Smooth muscle cell (in vitro differentiated cells): ENCODE data around the gene SURF2. TPM values are rescaled to one million over a fixed set of nuclear protein-coding genes. Genes with fewer than 3 reads are reported as not detected.

Experiments used
- DNase-seq: peaks from one replicate; lab custom pipeline; 2025; ENCODE audit not compliant: unreplicated experiment; lab: John Stamatoyannopoulos, UW
- H2AFZ ChIP-seq: fragments of 200-600 bp; sonication (generic); 2 replicates; pipeline ENCODE4 v1.6.0; 2016; ENCODE audit warnings: antibody characterized with exemption, low read depth, mild to moderate bottlenecking
- H3F3A ChIP-seq: fragments of 200-600 bp; sonication (generic); 2 replicates; pipeline ENCODE4 v1.6.0; 2017; ENCODE audit warnings: antibody characterized with exemption, low read depth
- H3K27ac ChIP-seq: fragments of 200-600 bp; sonication (generic); 2 replicates; pipeline ENCODE4 v1.5.1; 2016; ENCODE audit warnings: low read depth, mild to moderate bottlenecking
- H3K27me3 ChIP-seq: fragments of 200-600 bp; sonication (generic); 2 replicates; pipeline ENCODE4 v1.6.1; 2016; ENCODE audit warnings: low read depth, mild to moderate bottlenecking
- H3K36me3 ChIP-seq: fragments of 200-600 bp; sonication (generic); 2 replicates; pipeline ENCODE4 v1.5.1; 2016; ENCODE audit warnings: low read depth
- H3K4me1 ChIP-seq: fragments of 200-600 bp; sonication (generic); 2 replicates; pipeline ENCODE4 v1.5.1; 2016; ENCODE audit warnings: low read depth
- H3K4me2 ChIP-seq: fragments of 200-600 bp; sonication (generic); 2 replicates; pipeline ENCODE4 v1.6.0; 2016; ENCODE audit warnings: mild to moderate bottlenecking
- H3K4me3 ChIP-seq: fragments of 200-600 bp; sonication (generic); 2 replicates; pipeline ENCODE4 v1.5.1; 2016; ENCODE audit warnings: mild to moderate bottlenecking
- H3K79me2 ChIP-seq: fragments of 200-600 bp; sonication (generic); 2 replicates; pipeline ENCODE4 v1.6.0; 2016; ENCODE audit warnings: low read depth, mild to moderate bottlenecking
- H3K9ac ChIP-seq: fragments of 200-600 bp; sonication (generic); 2 replicates; pipeline ENCODE4 v1.6.0; 2016; ENCODE audit warnings: low read depth
- H3K9me3 ChIP-seq: fragments of 200-600 bp; sonication (generic); replicated peaks from 2 replicates; pipeline ENCODE4 v1.5.1; 2016; ENCODE audit warnings: low read depth
- H4K20me1 ChIP-seq: fragments of 200-600 bp; sonication (generic); 2 replicates; pipeline ENCODE4 v1.6.0; 2016; ENCODE audit warnings: low read depth
- CTCF ChIP-seq: fragments of 200-600 bp; sonication (generic); IDR thresholded peaks from 2 replicates; pipeline ENCODE4 v1.5.1; 2017; ENCODE audit warnings: borderline replicate concordance, mild to moderate bottlenecking, antibody characterized with exemption; ENCODE audit not compliant: insufficient read depth, poor library complexity, severe bottlenecking
- WGBS: methylation state at CpG from one replicate; pipeline ENCODE4 v1.1.7; 2016; ENCODE audit warnings: low lambda C conversion rate; 5-methylcytosine and 5-hydroxymethylcytosine counted together
- polyA plus RNA-seq: library from polyadenylated mRNA; unstranded; fragments of >200 nt; fragmentation: Nextera tagmentation; extraction: Ambion mirVana; gene quantifications from 2 replicates; pipeline ENCODE4 v1.2.1, GENCODE V29; 2016
- total RNA-seq: library from RNA; depleted of rRNA; stranded (reverse); fragments of >200 nt; gene quantifications from 2 replicates; pipeline ENCODE4 v1.2.3, GENCODE V29; 2014

SURF2 gene
- total and polyA plus RNA-seq, 2 experiments from 2014 or later: 11.4 to 21.4 TPM

- Histone ChIP-seq H3K79me2 (no peaks in the 10 kb centered on the region), H3K27ac (no peak overlapping the region), H2AFZ (no peak overlapping the region), H3K4me3 (no peak overlapping the region), H3K9me3 (no peaks in the 10 kb centered on the region), H3K27me3 (no peaks in the 10 kb centered on the region), H3F3A (no peaks in the 10 kb centered on the region), H3K4me1 (no peaks in the 10 kb centered on the region), H4K20me1 (no peaks in the 10 kb centered on the region), H3K36me3 (no peaks in the 10 kb centered on the region), H3K4me2 (no peak overlapping the region), H3K9ac (no peak overlapping the region)
- no peak for DNase-seq
- TF ChIP-seq CTCF: no peak
- WGBS: 91% methylated on average over 4 of the region's 4 CpGs
Measured at GRCh38 chr9:133382507-133383141, 26.3 kb downstream of the SURF2 start.

- Histone ChIP-seq H3K4me1 (no peaks in the 10 kb centered on the region), H3K4me2 (no peak overlapping the region), H3K27ac (no peak overlapping the region), H2AFZ (no peak overlapping the region), H3K4me3 (no peak overlapping the region), H3K9ac (no peak overlapping the region), H3K36me3 (no peaks in the 10 kb centered on the region), H3K9me3 (no peaks in the 10 kb centered on the region), H3K27me3 (no peaks in the 10 kb centered on the region), H4K20me1 (no peaks in the 10 kb centered on the region), H3K79me2 (no peaks in the 10 kb centered on the region), H3F3A (no peaks in the 10 kb centered on the region)
- WGBS: 94% methylated on average over 3 of the region's 3 CpGs
- TF ChIP-seq CTCF: no peak
- DNase-seq: no peak
Measured at GRCh38 chr9:133383438-133383837, 27.1 kb downstream of the SURF2 start.

- Histone ChIP-seq H4K20me1 (no peaks in the 10 kb centered on the region), H3K27ac (no peak overlapping the region), H3K9ac (no peak overlapping the region), H3K9me3 (no peaks in the 10 kb centered on the region), H3K27me3 (no peaks in the 10 kb centered on the region), H3K79me2 (no peaks in the 10 kb centered on the region), H2AFZ (no peak overlapping the region), H3K4me3 (no peak overlapping the region), H3K36me3 (no peaks in the 10 kb centered on the region), H3K4me1 (no peaks in the 10 kb centered on the region), H3K4me2 (no peak overlapping the region), H3F3A (no peaks in the 10 kb centered on the region)
- no peak for TF ChIP-seq CTCF
- WGBS: 92% methylated on average over 17 of the region's 17 CpGs
- no peak for DNase-seq
Measured at GRCh38 chr9:133384736-133385321, 28.5 kb downstream of the SURF2 start.

- Histone ChIP-seq H3F3A (no peaks in the 10 kb centered on the region), H3K9ac (no peak overlapping the region)
- no peak for DNase-seq
Measured at GRCh38 chr9:133385452-133385851, 29.1 kb downstream of the SURF2 start.

More at GRCh38 chr9:133385452-133385851, 29.1 kb downstream of the SURF2 start:
- H3K27ac ChIP-seq: no peak overlapping the region
- no peak overlapping the region for H2AFZ ChIP-seq
- no peaks in the 10 kb centered on the region for H3K4me1 ChIP-seq
- WGBS: 90% methylated on average over 14 of the region's 14 CpGs
- no peak overlapping the region for H3K4me3 ChIP-seq
- no peaks in the 10 kb centered on the region for H4K20me1 ChIP-seq
- no peaks in the 10 kb centered on the region for H3K9me3 ChIP-seq
- no peak overlapping the region for H3K4me2 ChIP-seq
- no peaks in the 10 kb centered on the region for H3K79me2 ChIP-seq
- no peak for TF ChIP-seq CTCF
- no peaks in the 10 kb centered on the region for H3K27me3 ChIP-seq
- H3K36me3 ChIP-seq: no peaks in the 10 kb centered on the region
